KMS-11 (cell line): Measurements from ENCODE around the gene TACR1.
A peak's percentile ranks its signal among the peaks of the same experiment; 100 is the strongest.

Experiments
- H2AFZ ChIP-seq: fragments of 200-600 bp; sonication (generic); 2 replicates; pipeline ENCODE4 v1.6.1; 2016; ENCODE audit warnings: antibody characterized with exemption, mixed run types, low read depth
- H3K27ac ChIP-seq: fragments of 200-600 bp; sonication (generic); 2 replicates; pipeline ENCODE4 v1.6.1; 2016; ENCODE audit warnings: mild to moderate bottlenecking, mixed run types
- H3K27me3 ChIP-seq: fragments of 200-600 bp; sonication (generic); 2 replicates; pipeline ENCODE4 v1.6.1; 2017; ENCODE audit warnings: mild to moderate bottlenecking, low read depth, mixed run types, moderate library complexity; ENCODE audit not compliant: insufficient read depth
- H3K36me3 ChIP-seq: fragments of 200-600 bp; sonication (generic); 2 replicates; pipeline ENCODE4 v1.6.1; 2017; ENCODE audit warnings: mild to moderate bottlenecking, mixed run types; ENCODE audit not compliant: insufficient read depth
- H3K4me1 ChIP-seq: fragments of 200-600 bp; sonication (generic); 2 replicates; pipeline ENCODE4 v1.6.1; 2016; ENCODE audit warnings: mild to moderate bottlenecking, low read depth, mixed run types; ENCODE audit not compliant: poor library complexity, severe bottlenecking
- H3K4me2 ChIP-seq: fragments of 200-600 bp; sonication (generic); 2 replicates; pipeline ENCODE4 v1.7.0; 2016; ENCODE audit warnings: mild to moderate bottlenecking, mixed run types
- H3K4me3 ChIP-seq: fragments of 200-600 bp; sonication (generic); IDR thresholded peaks from 2 replicates; pipeline ENCODE4 v1.6.1; 2017; ENCODE audit warnings: low read depth, low read length, mixed read lengths; ENCODE audit not compliant: insufficient read depth
- H3K79me2 ChIP-seq: fragments of 200-600 bp; sonication (generic); 2 replicates; pipeline ENCODE4 v1.6.1; 2016; ENCODE audit warnings: low read depth, mixed run types; ENCODE audit not compliant: insufficient read depth
- H3K9ac ChIP-seq: fragments of 200-600 bp; sonication (generic); 2 replicates; pipeline ENCODE4 v1.6.1; 2016; ENCODE audit warnings: mild to moderate bottlenecking, mixed run types
- H4K20me1 ChIP-seq: fragments of 200-600 bp; sonication (generic); 2 replicates; pipeline ENCODE4 v1.6.1; 2016; ENCODE audit warnings: mild to moderate bottlenecking, mixed run types; ENCODE audit not compliant: insufficient read depth
- TF ChIP-seq, protein P1 (sequence below): fragments of 200-600 bp; sonication (generic); conservative IDR thresholded peaks from 2 replicates; pipeline ENCODE4 v1.6.1; 2017; ENCODE audit warnings: low read depth, mild to moderate bottlenecking, antibody characterized with exemption, low read length, moderate library complexity, mixed read lengths

Gene TACR1

GRCh38 chr2:75055142-75055819 lies 144.0 kb downstream of the TACR1 start:
- H3K27ac ChIP-seq: no peak overlapping the region
- TF ChIP-seq, protein P1, sequence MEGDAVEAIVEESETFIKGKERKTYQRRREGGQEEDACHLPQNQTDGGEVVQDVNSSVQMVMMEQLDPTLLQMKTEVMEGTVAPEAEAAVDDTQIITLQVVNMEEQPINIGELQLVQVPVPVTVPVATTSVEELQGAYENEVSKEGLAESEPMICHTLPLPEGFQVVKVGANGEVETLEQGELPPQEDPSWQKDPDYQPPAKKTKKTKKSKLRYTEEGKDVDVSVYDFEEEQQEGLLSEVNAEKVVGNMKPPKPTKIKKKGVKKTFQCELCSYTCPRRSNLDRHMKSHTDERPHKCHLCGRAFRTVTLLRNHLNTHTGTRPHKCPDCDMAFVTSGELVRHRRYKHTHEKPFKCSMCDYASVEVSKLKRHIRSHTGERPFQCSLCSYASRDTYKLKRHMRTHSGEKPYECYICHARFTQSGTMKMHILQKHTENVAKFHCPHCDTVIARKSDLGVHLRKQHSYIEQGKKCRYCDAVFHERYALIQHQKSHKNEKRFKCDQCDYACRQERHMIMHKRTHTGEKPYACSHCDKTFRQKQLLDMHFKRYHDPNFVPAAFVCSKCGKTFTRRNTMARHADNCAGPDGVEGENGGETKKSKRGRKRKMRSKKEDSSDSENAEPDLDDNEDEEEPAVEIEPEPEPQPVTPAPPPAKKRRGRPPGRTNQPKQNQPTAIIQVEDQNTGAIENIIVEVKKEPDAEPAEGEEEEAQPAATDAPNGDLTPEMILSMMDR: no peak
- H3K36me3 ChIP-seq: no peaks in the 10 kb centered on the region
- no peak overlapping the region for H3K4me3 ChIP-seq
- no peaks in the 10 kb centered on the region for H3K79me2 ChIP-seq
- H3K9ac ChIP-seq: no peak overlapping the region
- H2AFZ ChIP-seq: no peak overlapping the region
- no peaks in the 10 kb centered on the region for H4K20me1 ChIP-seq
- H3K4me2 ChIP-seq: no peak overlapping the region
- H3K4me1 ChIP-seq: no peaks in the 10 kb centered on the region
- no peaks in the 10 kb centered on the region for H3K27me3 ChIP-seq

GRCh38 chr2:75054296-75054695 lies 145.0 kb downstream of the TACR1 start:
- no peak overlapping the region for H3K27ac ChIP-seq
- no peaks in the 10 kb centered on the region for H4K20me1 ChIP-seq

DNA sequence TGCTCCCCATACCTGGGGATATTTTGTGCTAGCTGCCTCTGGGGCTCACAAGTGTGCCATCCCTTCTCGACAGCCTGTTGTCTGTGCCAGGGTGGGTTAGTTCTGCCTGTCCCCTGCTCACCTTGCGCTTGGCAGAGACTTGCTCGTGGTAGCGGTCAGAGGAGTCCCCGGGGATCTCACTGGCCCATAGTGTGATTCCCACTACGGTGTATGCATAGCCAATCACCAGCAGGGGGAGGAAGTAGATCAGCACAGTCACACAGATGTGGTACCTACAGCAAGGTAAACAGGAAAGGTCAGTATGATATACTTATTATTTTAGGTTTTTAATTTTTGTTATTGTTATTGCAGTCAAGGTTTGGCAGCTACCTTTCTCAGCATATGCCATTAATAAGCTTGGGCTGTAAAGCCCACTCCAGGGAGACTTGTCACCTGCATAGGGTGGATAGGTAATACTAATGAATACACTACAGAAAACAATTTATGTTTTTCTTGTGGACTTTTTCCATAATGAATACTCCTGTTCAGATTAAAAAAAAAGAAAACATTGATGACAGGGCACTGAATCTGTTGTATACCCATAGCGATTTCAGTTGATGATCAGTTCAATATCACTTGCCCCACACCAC lies 145.7 kb downstream of the TACR1 start:
- no peak overlapping the region for H2AFZ ChIP-seq
- no peak overlapping the region for H3K4me3 ChIP-seq
- TF ChIP-seq, protein P1: peak; percentile 89

More at GRCh38 chr2:75054296-75054695, 145.0 kb downstream of the TACR1 start:
- no peak overlapping the region for H3K4me2 ChIP-seq
- no peak overlapping the region for H3K4me3 ChIP-seq
- H3K27me3 ChIP-seq: no peaks in the 10 kb centered on the region
- H3K36me3 ChIP-seq: no peaks in the 10 kb centered on the region
- H3K4me1 ChIP-seq: no peaks in the 10 kb centered on the region
- H2AFZ ChIP-seq: no peak overlapping the region
- TF ChIP-seq, protein P1: no peak
- no peaks in the 10 kb centered on the region for H3K79me2 ChIP-seq
- H3K9ac ChIP-seq: no peak overlapping the region

GRCh38 chr2:75047992-75048625 lies 151.2 kb downstream of the TACR1 start:
- Histone ChIP-seq H3K27me3 (no peaks in the 10 kb centered on the region), H3K4me2 (no peak overlapping the region), H3K79me2 (no peaks in the 10 kb centered on the region), H4K20me1 (no peaks in the 10 kb centered on the region), H3K9ac (no peak overlapping the region), H3K4me3 (no peak overlapping the region), H3K4me1 (no peaks in the 10 kb centered on the region), H3K27ac (no peak overlapping the region), H2AFZ (no peak overlapping the region), H3K36me3 (no peaks in the 10 kb centered on the region)
- TF ChIP-seq, protein P1: no peak

More for the DNA sequence above, 145.7 kb downstream of the TACR1 start:
- H3K27me3 ChIP-seq: no peaks in the 10 kb centered on the region
- no peak overlapping the region for H3K9ac ChIP-seq
- no peaks in the 10 kb centered on the region for H3K4me1 ChIP-seq
- no peak overlapping the region for H3K4me2 ChIP-seq
- no peaks in the 10 kb centered on the region for H4K20me1 ChIP-seq
- no peaks in the 10 kb centered on the region for H3K79me2 ChIP-seq
- H3K36me3 ChIP-seq: no peaks in the 10 kb centered on the region
- no peak overlapping the region for H3K27ac ChIP-seq
